Left kidney (tissue), 2 donors: ENCODE results near the gene SAP25. TPM values are rescaled to one million over a fixed set of nuclear protein-coding genes. Genes with fewer than 3 reads are reported as not detected.
A peak's percentile ranks its signal among the peaks of the same experiment; 100 is the strongest.

Experiments
- DNase-seq: peaks from one replicate; pipeline ENCODE4 v3.0.0-alpha.2; 2013
- polyA plus RNA-seq: library from polyadenylated mRNA; unstranded; fragments of 120-200 nt; gene quantifications from one replicate; pipeline ENCODE4 v1.2.1, GENCODE V29; 2013; ENCODE audit not compliant: insufficient read length

The SAP25 gene
- polyA plus RNA-seq, 1 donor: 4.2 TPM

GRCh38 chr7:100598425-100598824 is 24.7 kb upstream of the SAP25 start:
- DNase-seq: no peak

- DNase-seq: no peak
Measured at GRCh38 chr7:100595188-100595587, 21.5 kb upstream of the SAP25 start.

DNA sequence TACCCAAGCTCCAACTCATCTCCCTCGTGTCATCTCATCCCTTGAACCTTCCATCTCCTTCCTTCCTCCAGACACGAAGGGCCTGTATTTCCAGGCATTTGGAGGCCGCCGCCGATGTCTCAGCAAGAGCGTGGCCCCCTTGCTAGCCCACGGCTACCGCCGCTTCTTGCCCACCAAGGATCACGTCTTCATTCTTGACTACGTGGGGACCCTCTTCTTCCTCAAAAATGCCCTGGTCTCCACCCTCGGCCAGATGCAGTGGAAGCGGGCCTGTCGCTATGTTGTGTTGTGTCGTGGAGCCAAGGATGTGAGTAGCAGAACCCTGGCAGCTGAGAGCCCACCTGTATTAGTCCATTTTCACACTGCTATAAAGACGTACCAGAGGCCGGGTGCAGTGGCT is 17.9 kb upstream of the SAP25 start:
- no peak for DNase-seq

- DNase-seq: no peak
Measured at GRCh38 chr7:100590077-100590737, 16.5 kb upstream of the SAP25 start.

- DNase-seq: no peak
Measured at GRCh38 chr7:100589341-100589947, 15.7 kb upstream of the SAP25 start.

DNA sequence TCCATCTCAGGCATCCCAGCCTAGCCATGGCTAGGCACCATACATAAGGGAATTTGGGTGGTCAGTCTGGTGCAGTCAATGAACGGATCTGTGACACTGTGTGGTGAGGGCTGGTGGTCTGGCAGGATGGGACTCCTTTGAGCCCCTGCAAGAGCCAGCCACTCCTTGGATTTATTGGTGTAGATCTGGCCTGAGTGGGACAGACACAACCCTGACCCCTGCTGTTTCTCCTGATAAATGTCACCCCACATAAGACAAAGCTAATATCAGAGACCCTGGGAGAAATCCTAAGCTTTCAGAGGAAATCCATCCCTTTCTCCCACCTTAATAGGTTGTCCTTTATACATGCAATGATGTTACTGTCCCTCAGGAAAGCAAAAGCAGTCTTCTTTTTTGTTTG is 14.7 kb upstream of the SAP25 start:
- no peak for DNase-seq

GRCh38 chr7:100586266-100587025 is 12.7 kb upstream of the SAP25 start, which contains the start of gene FBXO24:
FBXO24 (plus strand) TSS chr7:100586328; CDS start chr7:100586626, 298 bp downstream.
- DNase-seq: peak; percentile 99

DNA sequence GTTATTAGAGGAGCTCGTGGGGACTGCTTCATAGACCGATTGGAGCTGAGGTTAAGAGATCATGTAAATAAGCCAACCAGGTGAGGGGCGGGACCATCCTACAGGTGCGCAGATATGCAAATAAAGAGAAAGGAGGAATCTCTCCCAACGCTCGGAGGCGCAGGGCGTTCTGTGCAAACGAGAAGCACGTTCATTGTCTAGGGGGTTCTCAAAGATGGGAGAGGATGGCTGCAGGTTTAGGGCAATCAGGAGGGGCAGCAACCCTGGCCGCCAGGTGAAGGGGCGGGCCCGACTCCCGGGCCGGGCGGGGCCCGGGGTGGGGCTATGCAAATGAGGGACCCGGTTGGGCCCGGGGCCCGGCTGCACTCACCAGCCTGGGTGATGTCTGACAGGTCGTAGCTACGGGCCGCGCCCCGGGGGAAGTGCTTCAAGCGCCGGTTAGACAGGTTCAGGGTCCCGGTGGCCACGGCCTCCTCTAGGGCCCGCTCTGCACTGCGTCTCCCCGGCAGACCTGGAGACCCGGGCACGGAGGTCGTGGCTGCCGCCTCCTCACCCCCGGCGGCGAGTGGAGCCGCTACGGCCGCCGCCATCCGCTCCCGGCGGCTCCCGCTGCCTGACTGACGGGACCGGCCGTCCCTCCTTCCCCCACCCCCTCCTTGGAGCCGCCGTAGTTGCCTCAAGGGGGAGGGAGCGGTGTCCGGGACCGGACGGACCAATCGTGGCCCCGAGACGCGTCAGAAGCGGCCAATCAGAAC is 12.0 kb upstream of the SAP25 start, which contains the start of gene LRCH4:
LRCH4 (minus strand) TSS at position 619 of the 755 bp plus-strand sequence; CDS start at position 590, 29 bp downstream.
- no peak for DNase-seq

DNA sequence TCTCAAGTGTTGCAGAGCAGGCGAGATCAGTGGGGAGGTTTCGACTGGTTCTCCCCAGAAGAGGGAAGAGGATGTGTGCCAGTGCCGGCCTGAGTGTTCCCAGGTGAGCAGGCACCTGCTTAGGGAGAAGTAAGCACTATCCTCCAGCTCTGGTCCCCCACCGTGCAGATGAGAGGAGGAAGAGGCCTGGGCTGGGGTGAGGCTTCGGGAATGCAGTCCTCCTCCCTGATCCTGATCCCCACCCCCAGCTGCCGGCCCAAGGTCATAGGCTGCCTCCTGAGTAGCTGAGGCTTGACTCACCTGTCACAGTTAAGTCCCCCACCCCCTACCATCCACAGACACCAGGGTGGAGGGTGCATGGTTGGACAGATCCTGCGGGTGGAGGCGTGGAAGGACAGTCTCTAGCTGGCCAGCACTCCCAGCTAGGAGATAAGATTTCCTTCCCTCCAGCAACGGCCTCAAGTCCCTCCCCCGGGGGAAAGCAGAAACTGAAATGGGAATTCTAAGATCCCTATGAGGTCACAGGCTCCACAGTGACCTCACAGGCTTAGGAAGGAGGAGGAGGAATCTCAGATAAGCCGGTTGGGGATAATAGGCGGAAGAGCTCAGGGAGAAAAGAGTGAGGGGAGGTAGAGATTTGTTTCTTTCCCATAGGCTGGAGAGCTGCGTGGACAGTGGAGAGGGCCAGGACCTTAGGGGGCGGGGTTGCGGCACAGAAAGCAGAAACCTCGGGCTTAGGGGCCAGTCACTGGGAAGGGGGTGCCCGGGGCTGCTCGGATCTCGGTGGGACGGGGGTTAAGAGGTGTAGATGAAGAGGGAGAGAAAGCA is 11.2 kb upstream of the SAP25 start:
- DNase-seq: no peak

GRCh38 chr7:100584054-100584682 is 10.5 kb upstream of the SAP25 start:
- no peak for DNase-seq

DNA sequence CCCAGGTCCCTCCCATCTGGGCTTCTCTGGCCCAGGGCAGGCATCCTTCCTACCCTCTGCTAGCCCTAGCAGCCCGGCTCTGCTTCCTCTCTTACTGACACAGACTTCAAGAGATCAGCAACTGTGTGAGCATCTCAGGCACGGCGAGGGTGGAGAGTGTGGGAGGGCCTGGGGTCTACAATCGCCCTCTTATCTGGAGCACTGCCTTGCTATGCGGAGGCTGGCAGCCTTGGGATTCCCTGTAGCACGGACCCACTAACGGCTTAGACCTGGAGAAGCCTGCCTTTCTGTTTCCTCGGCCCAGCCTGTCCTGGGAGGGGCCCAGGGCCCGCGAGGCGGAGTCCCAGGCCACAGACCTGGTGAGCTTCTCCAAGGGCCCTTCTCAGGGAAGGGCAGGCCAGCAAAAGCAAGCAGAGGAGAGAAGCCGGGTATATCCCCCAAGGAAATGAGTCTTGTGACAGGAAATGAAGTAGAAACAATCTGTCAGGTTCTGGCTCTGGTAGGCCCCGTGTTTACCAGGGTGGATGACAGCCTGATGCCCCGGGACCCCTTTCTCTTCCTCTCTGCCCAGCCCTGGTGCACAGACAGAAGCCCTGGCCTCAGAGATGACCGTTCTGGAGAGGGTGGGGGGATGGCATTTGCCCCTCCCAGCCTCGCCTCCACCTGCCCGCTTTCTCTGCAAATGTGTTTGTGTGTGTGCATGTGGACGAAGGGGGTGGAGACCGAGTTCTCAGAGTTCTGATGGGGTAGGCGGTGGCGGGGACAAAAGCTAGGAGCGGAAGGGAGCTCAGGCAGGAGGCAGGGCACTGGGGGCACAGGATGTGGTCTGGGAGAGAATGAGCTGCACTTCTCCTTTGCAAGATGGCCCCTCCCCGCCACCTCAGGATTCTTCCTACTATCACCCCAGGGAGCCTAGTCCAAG is 9.7 kb upstream of the SAP25 start:
- DNase-seq: no peak

DNA sequence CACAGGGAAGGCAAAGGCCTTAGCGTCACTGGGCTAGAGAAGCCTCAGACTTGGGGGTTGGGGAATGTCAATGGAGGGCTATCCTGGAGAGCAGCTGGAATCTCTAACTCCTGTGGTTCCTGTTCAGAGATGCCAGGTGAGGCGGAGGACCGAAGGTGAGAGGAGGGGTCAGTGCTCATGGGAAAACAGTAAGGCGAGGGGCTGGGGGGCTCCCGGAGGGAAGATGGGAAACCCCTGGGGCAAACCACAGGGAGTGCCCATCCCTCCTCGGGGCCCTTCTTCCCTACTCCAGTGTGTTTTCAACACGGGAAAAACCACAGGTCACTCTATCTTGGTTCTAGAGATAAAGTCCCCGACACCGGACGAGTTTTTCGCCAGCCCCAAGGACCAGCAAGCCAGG is 8.9 kb upstream of the SAP25 start:
- DNase-seq: no peak

DNA sequence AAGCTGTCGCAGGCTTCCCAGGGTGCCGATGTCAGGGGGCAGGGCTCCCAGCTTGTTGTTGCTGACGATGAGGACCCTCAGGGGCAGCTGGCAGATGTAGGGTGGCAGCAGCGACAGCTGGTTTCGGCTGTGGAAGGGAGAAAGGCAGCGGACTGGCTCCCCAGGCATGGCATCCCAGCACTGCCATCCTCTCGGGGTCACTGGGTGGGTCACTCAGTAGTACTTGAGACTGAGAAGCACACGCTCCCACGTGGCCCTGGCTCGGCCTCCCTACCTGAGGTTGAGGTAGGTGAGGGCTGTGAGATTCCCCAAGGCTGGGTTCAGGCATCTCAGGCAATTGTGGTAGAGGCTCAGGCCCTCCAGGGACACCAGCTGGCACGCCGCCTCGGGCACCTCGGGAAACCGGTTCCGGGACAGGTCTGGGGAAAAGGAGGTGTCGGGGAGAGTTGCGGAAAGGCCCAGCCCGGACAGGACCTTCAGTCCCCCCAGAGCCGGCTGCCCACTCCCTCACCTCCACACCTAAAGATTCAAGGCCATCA is 8.4 kb upstream of the SAP25 start:
- no peak for DNase-seq

- DNase-seq: no peak
Measured at GRCh38 chr7:100580466-100581283, 7.0 kb upstream of the SAP25 start.

DNA sequence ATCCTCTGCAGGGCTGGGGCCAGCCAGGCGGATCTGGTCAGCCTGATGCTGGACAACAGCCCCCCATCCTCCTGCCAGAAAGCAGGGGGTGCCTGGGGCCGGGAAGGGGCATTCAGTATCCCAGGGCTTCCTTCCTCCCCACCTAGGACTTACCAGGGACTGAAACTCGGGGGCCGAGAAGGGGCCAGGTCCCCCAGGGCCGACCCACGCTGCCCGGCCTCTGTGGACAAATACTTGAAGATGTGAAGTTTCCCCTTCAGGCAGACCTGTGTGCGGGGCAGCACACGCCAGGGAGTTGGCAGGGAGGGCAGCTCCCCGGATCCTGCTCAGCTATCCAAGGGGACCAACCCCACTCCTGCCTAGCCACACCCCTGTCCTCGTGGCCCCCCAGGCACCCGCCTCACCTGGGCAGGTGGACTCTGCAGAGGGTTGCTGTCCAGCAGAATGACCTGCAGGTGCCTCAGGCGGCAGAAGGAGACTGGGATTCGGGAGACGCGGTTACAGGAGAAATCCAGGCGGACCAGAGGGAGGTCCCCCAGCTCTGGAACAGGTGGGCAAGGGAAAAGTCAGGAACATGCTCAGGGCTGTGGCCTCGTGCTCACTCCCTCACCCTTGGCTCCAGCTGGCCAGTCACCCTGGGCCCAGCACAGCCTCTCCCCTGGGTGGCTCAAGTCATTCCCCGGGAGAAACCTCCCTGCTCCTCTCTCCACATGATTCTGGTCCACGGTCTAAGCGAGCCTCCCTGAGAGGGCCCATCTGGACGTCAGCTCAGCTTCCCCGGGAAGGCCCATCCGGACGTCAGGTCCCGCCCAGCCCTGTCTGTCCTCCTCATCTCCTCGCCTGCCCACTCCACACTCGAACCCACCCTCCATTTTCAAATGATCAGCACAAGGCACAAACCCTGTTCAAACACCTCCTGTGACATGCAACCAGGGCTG is 4.8 kb upstream of the SAP25 start:
- no peak for DNase-seq

DNA sequence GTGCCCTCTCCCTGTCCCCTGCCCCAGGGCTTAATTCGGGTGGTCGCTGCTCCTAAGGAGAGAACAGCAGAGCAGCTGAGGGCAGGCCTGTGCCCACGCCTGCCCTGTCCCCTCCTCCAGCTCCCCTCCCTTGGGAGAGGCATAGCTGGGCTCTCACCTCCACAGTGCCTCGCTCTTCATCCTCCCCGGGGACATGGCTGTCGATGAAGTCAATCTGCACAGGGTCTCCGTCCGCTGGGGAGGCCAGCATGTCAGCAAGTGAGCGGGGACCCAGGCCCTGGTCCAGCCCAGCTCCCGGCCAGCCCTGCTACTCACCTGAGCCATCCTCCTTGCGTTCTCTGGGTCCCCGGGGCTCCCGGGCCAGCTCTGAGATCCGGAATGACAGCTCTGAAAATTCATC is 3.8 kb upstream of the SAP25 start:
- no peak for DNase-seq

GRCh38 chr7:100577103-100577502 is 3.4 kb upstream of the SAP25 start:
- no peak for DNase-seq
